Subcutaneous adipose tissue (tissue), 4 donors: ENCODE data around the gene IZUMO1. TPM values are rescaled to one million over a fixed set of nuclear protein-coding genes. Genes with fewer than 3 reads are reported as not detected.

Source experiments
- CTCF ChIP-seq: fragments of 450-650 bp; IDR thresholded peaks from one replicate; pipeline ENCODE4 v1.5.1; 2016; ENCODE audit warnings: low read depth, mild to moderate bottlenecking, control low read depth, antibody characterized with exemption, moderate library complexity
- total RNA-seq, 4 donors: library from RNA; depleted of rRNA; stranded (reverse); fragments of >200 nt; gene quantifications; one replicate each; pipeline ENCODE4 v1.1.0, GENCODE V29; 2016

Gene IZUMO1
- total RNA-seq, 4 donors from 2014 or later = 0.75 TPM; not detected in 3

- TF ChIP-seq CTCF = no peak
Observed at GRCh38 chr19:48760504-48761205, 13.9 kb upstream of the IZUMO1 start.

GRCh38 chr19:48757741-48758144, 11.0 kb upstream of the IZUMO1 start:
- TF ChIP-seq CTCF = no peak

GRCh38 chr19:48757089-48757675, 10.5 kb upstream of the IZUMO1 start:
- no peak for TF ChIP-seq CTCF

- no peak for TF ChIP-seq CTCF
Observed at GRCh38 chr19:48756686-48757085, 10.0 kb upstream of the IZUMO1 start.

GRCh38 chr19:48756212-48756611, 9.5 kb upstream of the IZUMO1 start:
- no peak for TF ChIP-seq CTCF

- TF ChIP-seq CTCF = no peak
Observed at GRCh38 chr19:48755787-48756186, 9.1 kb upstream of the IZUMO1 start.

- TF ChIP-seq CTCF = no peak
Observed at GRCh38 chr19:48755084-48755641, 8.5 kb upstream of the IZUMO1 start, which contains the start of gene FGF21. TSS of gene FGF21 (plus strand) at chr19:48755524. CDS start at chr19:48756237, 713 bp downstream.
